Activated CD8-positive, alpha-beta T cell treated with anti-CD3 and anti-CD28 coated beads for 36 hours (primary cell): ENCODE data around the gene CCR4. TPM values are rescaled to one million over a fixed set of nuclear protein-coding genes. Genes with fewer than 3 reads are reported as not detected.
"Not testable (repeated sequence)": the region's sequence is repeated elsewhere in the genome, so short reads cannot be mapped to it uniquely, and the experiment has no call there.

ENCODE experiments used
- ATAC-seq: fragments of 200-7000 bp; cut with Tn5 transposase; one replicate; pipeline ENCODE4 v1.10.0; 2021; ENCODE audit warnings: mild to moderate bottlenecking, moderate library complexity
- CTCF ChIA-PET: fragments of 350-600 bp; sonication (Branson Sonifier 250); formaldehyde crosslinking; loops from one replicate; lab custom pipeline; 2021; ENCODE audit warnings: antibody characterized with exemption; lab: Charles Lee
- POLR2A ChIA-PET: fragments of 350-600 bp; sonication (Branson Sonifier 250); formaldehyde crosslinking; loops from one replicate; lab custom pipeline; 2021; ENCODE audit warnings: antibody characterized with exemption; lab: Charles Lee
- DNase-seq: peaks from one replicate; pipeline ENCODE4 v3.0.0-alpha.2; 2020
- H3K27ac Mint-ChIP-seq: one replicate; pipeline ENCODE4 v1.8.0; 2021; ENCODE audit warnings: mild to moderate bottlenecking, mixed read lengths
- H3K27me3 Mint-ChIP-seq: one replicate; pipeline ENCODE4 v1.8.0; 2021; ENCODE audit warnings: mixed read lengths
- H3K36me3 Mint-ChIP-seq: one replicate; pipeline ENCODE4 v1.8.0; 2021; ENCODE audit warnings: low read depth, mixed read lengths
- H3K4me1 Mint-ChIP-seq: one replicate; pipeline ENCODE4 v1.8.0; 2021; ENCODE audit warnings: low read depth, mixed read lengths
- H3K4me3 Mint-ChIP-seq: one replicate; pipeline ENCODE4 v1.8.0; 2021; ENCODE audit warnings: mild to moderate bottlenecking, moderate library complexity, mixed read lengths
- H3K9me3 Mint-ChIP-seq: one replicate; pipeline ENCODE4 v1.8.0; 2021; ENCODE audit warnings: mixed read lengths
- intact Hi-C: fragments of 100-400 bp; cut with micrococcal nuclease; formaldehyde crosslinking; loops from one replicate; pipeline ENCODE4 v1.10.0; 2022
- total RNA-seq, 2 experiments: library from RNA; stranded (reverse); gene quantifications; one replicate each; pipeline ENCODE4 v1.2.3, GENCODE V29; 2021
- TF ChIP-seq, protein P1 (sequence below): fragments of 200-600 bp; IDR thresholded peaks from one replicate; pipeline ENCODE4 v1.8.0; 2022; ENCODE audit warnings: antibody characterized with exemption, mild to moderate bottlenecking

CCR4 gene
- total RNA-seq, 2 experiments from 2014 or later, result 17.4 to 18.8 TPM

GRCh38 chr3:32934150-32934742 is 17.2 kb upstream of the CCR4 start:
- H3K27ac Mint-ChIP-seq, result no peak overlapping the region
- peaks cover 7% of the 10 kb centered on the region for H3K27me3 Mint-ChIP-seq
- no peaks in the 10 kb centered on the region for H3K36me3 Mint-ChIP-seq
- no peaks in the 10 kb centered on the region for H3K9me3 Mint-ChIP-seq
- no peak overlapping the region for H3K4me3 Mint-ChIP-seq
- intact Hi-C loops, result no loop called here
- DNase-seq (peak; percentile 54), ATAC-seq (no peak)
- POLR2A ChIA-PET, result no interaction called here
- H3K4me1 Mint-ChIP-seq, result no peaks in the 10 kb centered on the region
- TF ChIP-seq, protein P1, sequence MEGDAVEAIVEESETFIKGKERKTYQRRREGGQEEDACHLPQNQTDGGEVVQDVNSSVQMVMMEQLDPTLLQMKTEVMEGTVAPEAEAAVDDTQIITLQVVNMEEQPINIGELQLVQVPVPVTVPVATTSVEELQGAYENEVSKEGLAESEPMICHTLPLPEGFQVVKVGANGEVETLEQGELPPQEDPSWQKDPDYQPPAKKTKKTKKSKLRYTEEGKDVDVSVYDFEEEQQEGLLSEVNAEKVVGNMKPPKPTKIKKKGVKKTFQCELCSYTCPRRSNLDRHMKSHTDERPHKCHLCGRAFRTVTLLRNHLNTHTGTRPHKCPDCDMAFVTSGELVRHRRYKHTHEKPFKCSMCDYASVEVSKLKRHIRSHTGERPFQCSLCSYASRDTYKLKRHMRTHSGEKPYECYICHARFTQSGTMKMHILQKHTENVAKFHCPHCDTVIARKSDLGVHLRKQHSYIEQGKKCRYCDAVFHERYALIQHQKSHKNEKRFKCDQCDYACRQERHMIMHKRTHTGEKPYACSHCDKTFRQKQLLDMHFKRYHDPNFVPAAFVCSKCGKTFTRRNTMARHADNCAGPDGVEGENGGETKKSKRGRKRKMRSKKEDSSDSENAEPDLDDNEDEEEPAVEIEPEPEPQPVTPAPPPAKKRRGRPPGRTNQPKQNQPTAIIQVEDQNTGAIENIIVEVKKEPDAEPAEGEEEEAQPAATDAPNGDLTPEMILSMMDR, result peak; percentile 74
- CTCF ChIA-PET, result interaction anchor here (0.6 to 1.6 kb wide), 22 partner anchors 9 to 202 kb away, joined by 3 to 6 read pairs (median 3); no protein-coding TSS in a partner anchor

- ATAC-seq, result no peak
- no peak for DNase-seq
- H3K4me3 Mint-ChIP-seq, result no peak overlapping the region
- no peaks in the 10 kb centered on the region for H3K4me1 Mint-ChIP-seq
- H3K9me3 Mint-ChIP-seq, result no peaks in the 10 kb centered on the region
- H3K27me3 Mint-ChIP-seq, result peaks cover 1% of the 10 kb centered on the region
- H3K36me3 Mint-ChIP-seq, result no peaks in the 10 kb centered on the region
- intact Hi-C loops, result no loop called here
- ChIA-PET POLR2A (no interaction called here), CTCF (no interaction called here)
- TF ChIP-seq, protein P1, result no peak
- no peak overlapping the region for H3K27ac Mint-ChIP-seq
Observed at GRCh38 chr3:32937331-32937730, 14.1 kb upstream of the CCR4 start.

DNA sequence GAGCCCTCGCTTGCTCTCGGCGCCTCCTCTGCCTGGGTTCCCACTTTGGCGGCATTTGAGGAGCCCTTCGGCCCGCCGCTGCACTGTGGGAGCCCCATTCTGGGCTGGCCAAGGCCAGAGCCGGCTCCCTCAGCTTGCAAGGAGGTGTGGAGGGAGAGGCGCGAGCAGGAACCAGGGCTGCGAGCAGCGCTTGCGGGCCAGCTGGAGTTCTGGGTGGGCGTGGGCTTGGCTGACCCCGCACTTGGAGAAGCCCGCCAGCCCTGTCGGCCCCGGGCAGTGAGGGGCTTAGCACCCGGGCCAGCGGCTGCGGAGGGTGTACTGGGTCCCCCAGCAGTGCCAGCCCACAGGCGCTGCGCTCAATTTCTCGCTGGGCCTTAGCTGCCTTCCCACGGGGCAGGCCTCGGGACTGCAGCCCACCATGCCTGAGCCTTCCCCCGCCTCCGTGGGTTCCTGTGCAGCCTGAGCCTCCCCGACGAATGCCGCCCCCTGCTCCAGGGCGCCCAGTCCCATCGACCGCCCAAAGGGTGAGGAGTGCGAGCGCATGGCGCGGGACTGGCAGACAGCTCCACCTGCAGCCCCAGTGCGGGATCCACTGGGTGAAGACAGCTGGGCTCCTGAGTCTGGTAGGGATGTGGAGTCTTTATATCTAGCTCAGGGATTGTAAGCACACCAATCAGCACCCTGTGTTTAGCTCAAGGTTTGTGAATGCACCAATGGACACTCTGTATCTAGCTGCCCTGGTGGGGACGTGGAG is 11.7 kb upstream of the CCR4 start:
- CTCF ChIA-PET, result interaction anchor here (0.6 kb wide), 1 partner anchor 964 kb away, joined by 3 read pairs; no protein-coding TSS in a partner anchor

DNA sequence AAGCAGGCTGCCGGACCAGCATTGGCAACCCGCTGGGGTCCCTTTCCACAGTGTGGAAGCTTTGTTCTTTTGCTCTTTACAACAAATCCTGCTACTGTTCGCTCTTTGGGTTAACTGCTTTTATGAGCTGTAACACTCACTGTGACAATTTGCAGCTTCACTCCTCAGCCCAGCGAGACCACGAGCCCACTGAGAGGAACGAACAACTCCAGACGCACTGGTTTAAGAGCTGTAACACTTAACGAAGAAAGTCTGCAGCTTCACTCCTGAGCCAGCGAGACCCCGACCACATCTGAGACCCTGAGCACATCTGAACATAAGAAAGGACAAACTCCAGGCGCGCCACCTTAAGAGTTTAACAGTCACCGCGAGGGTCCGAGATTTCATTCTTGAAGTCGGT is 10.7 kb upstream of the CCR4 start:
- Mint-ChIP-seq H3K27ac (no peak overlapping the region), H3K36me3 (no peaks in the 10 kb centered on the region), H3K4me3 (no peak overlapping the region), H3K9me3 (no peaks in the 10 kb centered on the region), H3K4me1 (peaks cover under 1% of the 10 kb centered on the region), H3K27me3 (peaks cover 1% of the 10 kb centered on the region)
- ATAC-seq (no peak), DNase-seq (no peak)
- intact Hi-C loops, result no loop called here
- CTCF ChIA-PET, result interaction anchor here (2.2 kb wide), 1 partner anchor 134 kb away, joined by 9 read pairs; no protein-coding TSS in a partner anchor
- POLR2A ChIA-PET, result no interaction called here
- TF ChIP-seq, protein P1, result no peak

More for the DNA sequence above, 11.7 kb upstream of the CCR4 start:
- H3K27me3 Mint-ChIP-seq, H3K4me1 Mint-ChIP-seq, H3K4me3 Mint-ChIP-seq, H3K9me3 Mint-ChIP-seq, intact Hi-C loops, ATAC-seq, DNase-seq, POLR2A ChIA-PET, H3K36me3 Mint-ChIP-seq, H3K27ac Mint-ChIP-seq: not testable (repeated sequence)

DNA sequence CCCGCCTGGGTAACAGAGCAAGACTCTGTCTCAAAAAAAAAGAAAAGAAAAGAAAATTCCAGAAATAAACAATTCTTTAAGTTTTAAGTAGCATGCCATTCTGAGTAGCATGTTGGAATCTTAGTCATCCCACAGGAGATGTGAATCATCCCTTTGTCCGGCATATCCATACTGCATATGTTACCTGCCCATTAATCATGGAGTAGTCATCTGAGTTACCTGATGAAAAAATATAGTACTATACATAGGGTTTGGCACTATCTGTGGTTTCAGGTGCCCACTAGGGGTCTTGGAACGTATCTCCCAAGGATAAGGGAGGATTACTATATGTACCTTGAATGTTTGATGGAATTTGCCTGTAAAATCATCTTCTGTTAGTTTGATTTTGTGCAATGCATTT is 6.3 kb upstream of the CCR4 start:
- TF ChIP-seq, protein P1, result no peak
- ATAC-seq, result no peak
- POLR2A ChIA-PET, result no interaction called here
- H3K9me3 Mint-ChIP-seq, result no peaks in the 10 kb centered on the region
- no peak overlapping the region for H3K27ac Mint-ChIP-seq
- H3K4me3 Mint-ChIP-seq, result no peak overlapping the region
- CTCF ChIA-PET, result interaction anchor here (1.0 to 4.7 kb wide), 2 partner anchors 86 to 129 kb away, joined by 5 to 47 read pairs; no protein-coding TSS in a partner anchor
- no peak for DNase-seq
- peaks cover 23% of the 10 kb centered on the region for H3K4me1 Mint-ChIP-seq
- intact Hi-C loops, result loop anchor here (5.0 kb wide), 1 partner anchor 427 kb away; no protein-coding TSS in a partner anchor
- H3K27me3 Mint-ChIP-seq, result no peaks in the 10 kb centered on the region
- H3K36me3 Mint-ChIP-seq, result no peaks in the 10 kb centered on the region

- H3K36me3 Mint-ChIP-seq, H3K27ac Mint-ChIP-seq, H3K9me3 Mint-ChIP-seq, POLR2A ChIA-PET, H3K27me3 Mint-ChIP-seq, H3K4me3 Mint-ChIP-seq: not testable (repeated sequence)
- CTCF ChIA-PET, result interaction anchor here (1.0 to 4.7 kb wide), 2 partner anchors 85 to 129 kb away, joined by 5 to 47 read pairs; no protein-coding TSS in a partner anchor
- intact Hi-C loops, result loop anchor here (5.0 kb wide), 1 partner anchor 427 kb away; no protein-coding TSS in a partner anchor
- peaks cover 26% of the 10 kb centered on the region for H3K4me1 Mint-ChIP-seq
- ATAC-seq (peak; percentile 17), DNase-seq (peak; percentile 47)
Observed at GRCh38 chr3:32945598-32945997, 5.8 kb upstream of the CCR4 start.
